HL-60 (cell line): ENCODE data around the gene CTDSP1.

Experiments
- DNase-seq, 2 experiments: peaks; one replicate each; pipeline ENCODE4 v3.0.0-alpha.2; 2010 to 2020; ENCODE audit warnings: low read depth in 1 of 2, low spot score in 1 of 2
- H3K27ac ChIP-seq: fragments of 250-450 bp; sonication (Bioruptor Pico); replicated peaks from 2 replicates; pipeline ENCODE4 v1.5.1; 2020; ENCODE audit warnings: mild to moderate bottlenecking, moderate library complexity
- H3K27me3 ChIP-seq: fragments of 250-450 bp; sonication (Bioruptor Pico); 2 replicates; pipeline ENCODE4 v1.5.1; 2021; ENCODE audit warnings: mild to moderate bottlenecking, moderate library complexity; ENCODE audit not compliant: insufficient read depth, poor library complexity, severe bottlenecking
- H3K4me3 ChIP-seq: replicated peaks from 2 replicates; pipeline ENCODE4 v1.5.1; 2011; ENCODE audit warnings: mild to moderate bottlenecking, control low read depth, low read length; ENCODE audit not compliant: insufficient read depth
- CTCF ChIP-seq: IDR thresholded peaks from one replicate; pipeline ENCODE4 v1.5.1; 2011; ENCODE audit warnings: low read length, control low read depth, inconsistent platforms; ENCODE audit not compliant: insufficient read depth
- GABPA ChIP-seq: IDR thresholded peaks from 2 replicates; pipeline ENCODE4 v1.6.1; 2012; ENCODE audit warnings: low read depth
- POLR2AphosphoS5 ChIP-seq: IDR thresholded peaks from 2 replicates; pipeline ENCODE4 v1.6.1; 2012; ENCODE audit warnings: low read depth
- REST ChIP-seq: IDR thresholded peaks from 2 replicates; pipeline ENCODE4 v1.6.1; 2012; ENCODE audit warnings: low read depth; ENCODE audit not compliant: insufficient replicate concordance
- SPI1 ChIP-seq: IDR thresholded peaks from 2 replicates; pipeline ENCODE4 v1.6.1; 2012; ENCODE audit warnings: low read depth, mild to moderate bottlenecking, borderline replicate concordance

Gene CTDSP1

GRCh38 chr2:218383892-218384519, 15.7 kb upstream of the CTDSP1 start:
- Histone ChIP-seq H3K27me3 (no peaks in the 10 kb centered on the region), H3K4me3 (0 out of 2 replicates have a peak overlapping the region, but pooled peaks have one; percentile 1), H3K27ac (no peak overlapping the region)
- TF ChIP-seq POLR2AphosphoS5 (no peak), CTCF (no peak), GABPA (no peak), REST (no peak), SPI1 (no peak)
- DNase-seq: no peak

GRCh38 chr2:218384975-218385374, 14.7 kb upstream of the CTDSP1 start:
- TF ChIP-seq GABPA: no peak
- no peak for DNase-seq
- Histone ChIP-seq H3K27ac (no peak overlapping the region), H3K4me3 (no peak overlapping the region), H3K27me3 (no peaks in the 10 kb centered on the region)

- Histone ChIP-seq H3K27ac (no peak overlapping the region), H3K4me3 (no peak overlapping the region), H3K27me3 (no peaks in the 10 kb centered on the region)
- no peak for DNase-seq
- TF ChIP-seq CTCF (no peak), GABPA (no peak), REST (no peak), POLR2AphosphoS5 (no peak), SPI1 (no peak)
Observed at GRCh38 chr2:218386505-218387368, 12.9 kb upstream of the CTDSP1 start.

- Histone ChIP-seq H3K4me3 (no peak overlapping the region), H3K27ac (no peak overlapping the region), H3K27me3 (no peaks in the 10 kb centered on the region)
- TF ChIP-seq GABPA (no peak), REST (no peak), POLR2AphosphoS5 (no peak), SPI1 (no peak), CTCF (no peak)
- DNase-seq: no peak
Observed at GRCh38 chr2:218387369-218388194, 12.1 kb upstream of the CTDSP1 start.
